Adrenal gland (tissue), 12 donors: Measurements from ENCODE around the gene CD160. TPM values are rescaled to one million over a fixed set of nuclear protein-coding genes. Genes with fewer than 3 reads are reported as not detected.

Experiments used
- DNase-seq, 7 donors: peaks; one replicate each; pipeline ENCODE4 v3.0.0-alpha.2; 2019 to 2020
- H3K27ac ChIP-seq, 5 donors: fragments of 200-600 bp; sonication (generic) in 4 of 5; 1 replicate in 3 of 5; 2 replicates in 2 of 5; pipeline versions ENCODE4 v1.5.1 to v1.8.0; 2016 to 2020; ENCODE audit warnings: mild to moderate bottlenecking in 1 of 5
- H3K27me3 ChIP-seq: fragments of 200-600 bp; 2 replicates; pipeline ENCODE4 v1.8.0; 2021
- H3K36me3 ChIP-seq, 2 donors: fragments of 200-600 bp; replicated peaks in 1 of 2; 1 replicate in 1 of 2; 2 replicates in 1 of 2; pipeline versions ENCODE4 v1.5.1 to v1.8.0; 2018 to 2022
- H3K4me1 ChIP-seq, 2 donors: fragments of 200-600 bp; replicated peaks in 1 of 2; 1 replicate in 1 of 2; 2 replicates in 1 of 2; pipeline versions ENCODE4 v1.5.1 to v1.8.0; 2018 to 2021
- H3K4me3 ChIP-seq, 4 donors: fragments of 200-600 bp; sonication (generic) in 3 of 4; one replicate each; pipeline ENCODE4 v1.5.1; 2016 to 2018
- H3K9me3 ChIP-seq, 3 donors: fragments of 200-600 bp; sonication (generic) in 1 of 3; replicated peaks in 1 of 3; 1 replicate in 2 of 3; 2 replicates in 1 of 3; pipeline versions ENCODE4 v1.5.1 to v1.8.0; 2016 to 2021
- POLR2A ChIP-seq, 2 donors: fragments of 450-650 bp; IDR thresholded peaks; one replicate each; pipeline ENCODE4 v1.6.1; 2017; ENCODE audit warnings: antibody characterized with exemption in 2 of 2, mild to moderate bottlenecking in 2 of 2, moderate library complexity in 1 of 2
- WGBS, 4 donors: extraction: QIAGEN DNeasy Blood & Tissue Kit in 2 of 4; methylation state at CpG; one replicate each; pipeline versions ENCODE4 v1.1.5 to v1.1.7; 2013 to 2017; 5-methylcytosine and 5-hydroxymethylcytosine counted together
- intact Hi-C, 2 donors: fragments of 100-400 bp; cut with DNase I; formaldehyde crosslinking; loops; one replicate each; pipeline versions ENCODE4 v1.14.1 to v1.15.0; 2022 to 2023
- polyA plus RNA-seq, 3 donors: library from polyadenylated mRNA; stranded (reverse); fragments of 200-250 nt in 2 of 3; fragments of 350-450 nt in 1 of 3; fragmentation: Illumina TruSeq in 1 of 3; extraction: RNeasy Lipid Tissue Mini Kit (QIAGEN cat#74804) in 1 of 3; gene quantifications; one replicate each; pipeline ENCODE4 v1.2.3, GENCODE V29; 2013 to 2014
- total RNA-seq, 9 donors: library from RNA; depleted of rRNA in 4 of 9; stranded (reverse); fragments of >200 nt in 4 of 9; fragments of 120-200 nt in 1 of 9; fragmentation: NEBNext Ultra II Directional in 1 of 9; extraction: Animal tissue kit (Norgen Biotek cat#: 25700) in 1 of 9; gene quantifications; one replicate each; pipeline versions ENCODE4 v1.1.0 to v1.2.4, GENCODE V29; 2013 to 2023
- TF ChIP-seq, protein P1 (sequence below), 6 experiments: fragments of 450-650 bp in 4 of 6; fragments of 200-600 bp in 2 of 6; sonication (generic) in 1 of 6; IDR thresholded peaks; 1 replicate in 5 of 6; 2 replicates in 1 of 6; pipeline versions ENCODE4 v1.5.1 to v1.8.0; 2016 to 2021; ENCODE audit warnings: antibody characterized with exemption in 6 of 6, mild to moderate bottlenecking in 2 of 6, moderate library complexity in 1 of 6
- donor health status: healthy with polysubstance abuse.
- donor health status: Bipolar disorder and iron deficiency.
- donor health status: DM: yes; HTN: yes; CAD: no.
- donor health status: DM: no; HTN: no; CAD: no.
- donor health status: DM: no; HTN: no; CAD: no.
- donor health status: DM: yes; HTN: yes; CAD: no.

Gene CD160
- total and polyA plus RNA-seq, 12 donors: 0.10 to 0.48 (median 0.22) TPM; not detected in 7

DNA sequence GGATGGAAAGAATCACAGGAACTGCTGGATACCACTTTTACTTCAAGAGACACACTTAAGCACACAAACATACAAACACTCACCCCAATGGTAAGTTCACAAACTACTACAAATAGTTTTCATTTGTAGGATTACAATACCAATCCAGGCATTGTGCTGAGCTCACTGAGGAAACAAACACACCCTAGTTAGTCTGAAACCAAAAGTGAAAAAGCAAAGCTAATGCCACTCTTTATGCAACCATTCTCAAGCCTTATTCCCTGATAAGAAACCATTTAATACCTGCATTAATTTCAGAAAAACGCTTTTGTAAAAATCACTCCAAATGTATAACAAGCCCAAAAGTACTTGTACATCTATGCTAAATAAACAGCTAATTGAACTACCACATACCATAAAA lies 66.2 kb downstream of the CD160 start:
- intact Hi-C loops: no loop called here
- no peak for DNase-seq
- TF ChIP-seq POLR2A (IDR thresholded peaks at IDR 0.05): no peak
- TF ChIP-seq, protein P1, sequence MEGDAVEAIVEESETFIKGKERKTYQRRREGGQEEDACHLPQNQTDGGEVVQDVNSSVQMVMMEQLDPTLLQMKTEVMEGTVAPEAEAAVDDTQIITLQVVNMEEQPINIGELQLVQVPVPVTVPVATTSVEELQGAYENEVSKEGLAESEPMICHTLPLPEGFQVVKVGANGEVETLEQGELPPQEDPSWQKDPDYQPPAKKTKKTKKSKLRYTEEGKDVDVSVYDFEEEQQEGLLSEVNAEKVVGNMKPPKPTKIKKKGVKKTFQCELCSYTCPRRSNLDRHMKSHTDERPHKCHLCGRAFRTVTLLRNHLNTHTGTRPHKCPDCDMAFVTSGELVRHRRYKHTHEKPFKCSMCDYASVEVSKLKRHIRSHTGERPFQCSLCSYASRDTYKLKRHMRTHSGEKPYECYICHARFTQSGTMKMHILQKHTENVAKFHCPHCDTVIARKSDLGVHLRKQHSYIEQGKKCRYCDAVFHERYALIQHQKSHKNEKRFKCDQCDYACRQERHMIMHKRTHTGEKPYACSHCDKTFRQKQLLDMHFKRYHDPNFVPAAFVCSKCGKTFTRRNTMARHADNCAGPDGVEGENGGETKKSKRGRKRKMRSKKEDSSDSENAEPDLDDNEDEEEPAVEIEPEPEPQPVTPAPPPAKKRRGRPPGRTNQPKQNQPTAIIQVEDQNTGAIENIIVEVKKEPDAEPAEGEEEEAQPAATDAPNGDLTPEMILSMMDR (IDR thresholded peaks at IDR 0.05): no peak
- Histone ChIP-seq H3K9me3 (no peaks in the 10 kb centered on the region), H3K36me3 (peaks cover 0 to 4% of the 10 kb centered on the region in 2 donors), H3K27me3 (no peaks in the 10 kb centered on the region), H3K27ac (no peak overlapping the region), H3K4me1 (peaks cover 5 to 15% of the 10 kb centered on the region in 2 donors), H3K4me3 (no peak overlapping the region)
- 76 to 94% (median 84%) methylated on average over 1 of the region's 1 CpG for WGBS, 4 donors

DNA sequence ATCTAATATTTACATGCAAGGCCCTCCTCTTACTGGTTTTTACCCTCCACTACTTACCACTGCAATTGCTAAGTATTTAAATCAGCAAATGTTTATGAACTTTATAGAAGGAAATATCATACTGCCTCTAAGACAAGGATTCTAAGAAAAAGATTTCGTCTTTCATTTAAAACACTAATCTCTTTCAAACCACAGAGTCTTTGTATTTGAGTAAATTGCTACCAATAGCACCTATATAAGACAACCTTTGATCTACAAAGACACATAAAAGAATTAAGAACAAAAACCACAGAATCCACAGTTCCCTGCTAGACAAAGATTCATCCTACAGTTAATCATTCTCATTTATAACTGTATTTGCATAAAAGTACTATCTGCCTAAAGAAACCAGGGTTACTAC lies 67.0 kb downstream of the CD160 start:
- H3K9me3 ChIP-seq: no peaks in the 10 kb centered on the region
- intact Hi-C loops: no loop called here
- peaks cover 0 to 4% of the 10 kb centered on the region in 2 donors for H3K36me3 ChIP-seq
- H3K4me3 ChIP-seq: no peak overlapping the region
- DNase-seq: no peak
- no peak overlapping the region for H3K27ac ChIP-seq
- peaks cover 5 to 15% of the 10 kb centered on the region in 2 donors for H3K4me1 ChIP-seq
- 63 to 72% (median 69%) methylated on average over 1 of the region's 1 CpG for WGBS, 4 donors
- H3K27me3 ChIP-seq: no peaks in the 10 kb centered on the region
- TF ChIP-seq POLR2A (IDR thresholded peaks at IDR 0.05): no peak
- TF ChIP-seq, protein P1 (IDR thresholded peaks at IDR 0.05): no peak

DNA sequence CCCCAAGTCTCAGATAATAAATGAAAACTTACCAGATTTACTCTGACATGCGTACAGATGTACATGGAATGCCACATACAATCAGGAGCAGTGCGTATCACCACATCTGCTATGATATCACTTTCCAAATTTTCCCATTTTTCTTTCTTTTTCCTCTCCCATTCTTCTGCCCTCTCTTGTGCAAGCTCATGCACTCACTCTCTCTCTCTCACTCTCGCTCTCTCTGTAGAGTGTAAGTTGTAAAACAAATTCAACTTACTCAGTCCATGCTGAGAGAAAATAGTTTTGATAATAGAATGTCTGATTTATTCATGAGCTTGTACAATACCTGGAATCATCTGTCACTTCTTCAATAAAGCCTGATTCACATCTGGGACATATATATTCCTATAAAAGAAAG lies 69.3 kb downstream of the CD160 start:
- intact Hi-C loops: no loop called here
- H3K36me3 ChIP-seq: peaks cover 0 to 4% of the 10 kb centered on the region in 2 donors
- peaks cover 0 to 4% of the 10 kb centered on the region in 2 donors for H3K4me1 ChIP-seq
- TF ChIP-seq, protein P1 (IDR thresholded peaks at IDR 0.05): no peak
- TF ChIP-seq POLR2A (IDR thresholded peaks at IDR 0.05): no peak
- no peaks in the 10 kb centered on the region for H3K9me3 ChIP-seq
- H3K27me3 ChIP-seq: no peaks in the 10 kb centered on the region
- H3K4me3 ChIP-seq: no peak overlapping the region
- DNase-seq: no peak
- whole genome bisulfite sequencing, 4 donors: 99 to 100% (median 99%) methylated on average over 3 of the region's 3 CpGs
- no peak overlapping the region for H3K27ac ChIP-seq

Other genes with a start within 250 kb of the CD160 start
- 10 to 100 TPM; 18.5 to 86.6 (median 29.4) TPM for gene GPR89A, start 111.5 kb upstream of the CD160 start, total RNA-seq
- 10 to 100 TPM; 17.8 to 29.4 (median 17.8) TPM for gene GPR89A, start 111.5 kb upstream of the CD160 start, polyA plus RNA-seq
- 1 to 10 TPM; 1.8 to 7.5 (median 3.3) TPM for gene PDZK1, start 12.1 kb upstream of the CD160 start, total RNA-seq
- gene PDZK1, start 12.1 kb upstream of the CD160 start, polyA plus RNA-seq: 1 to 10 TPM; 3.4 to 3.9 (median 3.5) TPM
- 10 to 100 TPM in 8 of 9 donors, 1 to 10 TPM in 1; 8.3 to 19.2 (median 13.0) TPM for gene RNF115, start 104.6 kb downstream of the CD160 start, total RNA-seq
- 10 to 100 TPM in 1 of 3 donors, 1 to 10 TPM in 2; 8.4 to 17.1 (median 9.3) TPM for gene RNF115, start 104.6 kb downstream of the CD160 start, polyA plus RNA-seq
- 10 to 100 TPM; 15.5 to 28.4 (median 20.8) TPM for gene POLR3C, start 104.7 kb downstream of the CD160 start, total RNA-seq
- gene POLR3C, start 104.7 kb downstream of the CD160 start, polyA plus RNA-seq: 10 to 100 TPM; 12.0 to 19.8 (median 16.2) TPM
- gene NUDT17, start 126.1 kb downstream of the CD160 start, total RNA-seq: 1 to 10 TPM; 1.5 to 6.5 (median 3.4) TPM
- gene NUDT17, start 126.1 kb downstream of the CD160 start, polyA plus RNA-seq: 1 to 10 TPM; 2.1 to 7.8 (median 3.2) TPM
- 10 to 100 TPM in 8 of 9 donors, 1 to 10 TPM in 1; 7.5 to 34.1 (median 20.8) TPM for gene PIAS3, start 139.6 kb downstream of the CD160 start, total RNA-seq
- gene PIAS3, start 139.6 kb downstream of the CD160 start, polyA plus RNA-seq: 10 to 100 TPM; 17.9 to 40.5 (median 26.0) TPM
- 1 to 10 TPM in 3 of 9 donors, under 1 TPM in 5, not detected in 1; 0.37 to 1.3 (median 0.65) TPM for gene ANKRD35, start 166.4 kb downstream of the CD160 start, total RNA-seq
- 1 to 10 TPM in 2 of 3 donors, under 1 TPM in 1; 0.55 to 2.0 (median 1.2) TPM for gene ANKRD35, start 166.4 kb downstream of the CD160 start, polyA plus RNA-seq
- gene ITGA10, start 190.6 kb downstream of the CD160 start, total RNA-seq: 1 to 10 TPM in 7 of 9 donors, under 1 TPM in 2; 0.54 to 2.7 (median 1.4) TPM
- 1 to 10 TPM in 2 of 3 donors, under 1 TPM in 1; 0.93 to 4.0 (median 3.6) TPM for gene ITGA10, start 190.6 kb downstream of the CD160 start, polyA plus RNA-seq
- gene PEX11B, start 199.2 kb downstream of the CD160 start, total RNA-seq: 10 to 100 TPM; 24.8 to 44.4 (median 33.0) TPM
- 10 to 100 TPM; 21.2 to 52.9 (median 25.8) TPM for gene PEX11B, start 199.2 kb downstream of the CD160 start, polyA plus RNA-seq
- gene RBM8A, start 208.0 kb downstream of the CD160 start, total RNA-seq: 100 to 1,000 TPM in 6 of 9 donors, 10 to 100 TPM in 3; 68.9 to 171 (median 116) TPM
- 100 to 1,000 TPM in 2 of 3 donors, 10 to 100 TPM in 1; 61.5 to 223 (median 102) TPM for gene RBM8A, start 208.0 kb downstream of the CD160 start, polyA plus RNA-seq
- 10 to 100 TPM; 15.6 to 61.2 (median 40.7) TPM for gene LIX1L, start 238.5 kb downstream of the CD160 start, total RNA-seq
- 10 to 100 TPM in 2 of 3 donors, 1 to 10 TPM in 1; 9.6 to 27.5 (median 10.4) TPM for gene LIX1L, start 238.5 kb downstream of the CD160 start, polyA plus RNA-seq
- gene ANKRD34A, start 245.1 kb downstream of the CD160 start, total RNA-seq: 1 to 10 TPM in 4 of 9 donors, under 1 TPM in 5; 0.24 to 2.5 (median 0.88) TPM
- 1 to 10 TPM in 2 of 3 donors, under 1 TPM in 1; 0.59 to 1.0 (median 1.0) TPM for gene ANKRD34A, start 245.1 kb downstream of the CD160 start, polyA plus RNA-seq
- 10 to 100 TPM; 18.4 to 35.2 (median 30.5) TPM for gene POLR3GL, start 245.2 kb downstream of the CD160 start, total RNA-seq
- gene POLR3GL, start 245.2 kb downstream of the CD160 start, polyA plus RNA-seq: 10 to 100 TPM; 36.0 to 48.7 (median 44.9) TPM